HCT116 (cell line): Measurements from ENCODE around the gene CYP4F2. TPM values are rescaled to one million over a fixed set of nuclear protein-coding genes. Genes with fewer than 3 reads are reported as not detected.

Source experiments
- ATAC-seq: fragments of 200-7000 bp; cut with Tn5 transposase; 2 replicates; pipeline ENCODE4 v1.9.1; 2020; ENCODE audit warnings: mild to moderate bottlenecking, moderate library complexity
- BruUV-seq: library from RNA; stranded (reverse); fragments of 400-500 nt; replicated peaks from 2 replicates; lab custom pipeline; 2021; lab: Mats Ljungman, UMichigan
- CTCF ChIA-PET: fragments of 300-600 bp; sonication (Branson Sonifier 250); formaldehyde crosslinking; loops from one replicate; lab custom pipeline; 2021; ENCODE audit warnings: antibody characterized with exemption; lab: Charles Lee
- POLR2A ChIA-PET: fragments of 300-600, 350-600 bp; sonication (Branson Sonifier 250); formaldehyde crosslinking; loops from one replicate; lab custom pipeline; 2021; ENCODE audit warnings: antibody characterized with exemption; lab: Charles Lee
- RAD21 ChIA-PET, 2 experiments: fragments of 300-600 bp; sonication (Branson Sonifier 250); formaldehyde crosslinking; loops; one replicate each; lab custom pipeline; 2023; ENCODE audit warnings: low total read pairs in 2 of 2; ENCODE audit not compliant: uncharacterized antibody in 2 of 2, unreplicated experiment in 2 of 2, low non-redundant PET in 1 of 2; lab: Charles Lee
- DNase-seq: peaks from one replicate; pipeline ENCODE4 v3.0.0-alpha.2; 2010; ENCODE audit warnings: low read depth, low spot score
- H2AFZ ChIP-seq: fragments of 200-600 bp; shearing (Covaris generic), sonication (generic); 2 replicates; pipeline ENCODE4 v1.6.1; 2017; ENCODE audit warnings: low read depth, mixed run types, mixed read lengths, antibody characterized with exemption, low read length; ENCODE audit not compliant: poor library complexity, severe bottlenecking
- H3K27ac ChIP-seq: 2 replicates; pipeline ENCODE4 v1.5.1; 2012; ENCODE audit warnings: low read depth, low read length
- H3K27me3 ChIP-seq: fragments of 200-600 bp; sonication (generic); 2 replicates; pipeline ENCODE4 v1.6.1; 2016; ENCODE audit warnings: mixed run types, low read length, mixed read lengths; ENCODE audit not compliant: insufficient read depth
- H3K36me3 ChIP-seq, 2 experiments: fragments of 200-500 bp in 1 of 2; fragments of 200-600 bp in 1 of 2; sonication (Bioruptor generic) in 1 of 2; sonication (generic) in 1 of 2; 2 replicates each; pipeline versions ENCODE4 v1.5.1 to v1.6.1; 2014 to 2016; ENCODE audit warnings: low read length in 2 of 2, inconsistent platforms in 1 of 2, mixed read lengths in 1 of 2, mixed run types in 1 of 2; ENCODE audit not compliant: insufficient read depth in 2 of 2, control insufficient read depth in 1 of 2
- H3K4me1 ChIP-seq, 2 experiments: fragments of 200-600 bp in 1 of 2; sonication (generic) in 1 of 2; 2 replicates each; pipeline versions ENCODE4 v1.5.1 to v1.6.1; 2012 to 2017; ENCODE audit warnings: low read length in 2 of 2, inconsistent platforms in 1 of 2, mild to moderate bottlenecking in 1 of 2, mixed read lengths in 1 of 2, mixed run types in 1 of 2, moderate library complexity in 1 of 2; ENCODE audit not compliant: insufficient read depth in 2 of 2, control insufficient read depth in 1 of 2
- H3K4me2 ChIP-seq: fragments of 200-600 bp; sonication (generic); 2 replicates; pipeline ENCODE4 v1.6.1; 2017; ENCODE audit warnings: mixed run types, low read length, mixed read lengths
- H3K4me3 ChIP-seq, 2 experiments: fragments of 200-600 bp in 1 of 2; sonication (generic) in 1 of 2; replicated peaks in 1 of 2; 2 replicates each; pipeline ENCODE4 v1.5.1; 2011 to 2016; ENCODE audit warnings: low read length in 2 of 2, control low read depth in 1 of 2, low read depth in 1 of 2, mild to moderate bottlenecking in 1 of 2, mixed read lengths in 1 of 2, mixed run types in 1 of 2
- H3K79me2 ChIP-seq: fragments of 200-600 bp; sonication (generic); 2 replicates; pipeline ENCODE4 v1.6.1; 2017; ENCODE audit warnings: mild to moderate bottlenecking, mixed run types, low read length, moderate library complexity, mixed read lengths; ENCODE audit not compliant: insufficient read depth
- H3K9ac ChIP-seq: fragments of 200-600 bp; sonication (generic); 2 replicates; pipeline ENCODE4 v1.6.1; 2016; ENCODE audit warnings: low read length, mixed read lengths
- H3K9me2 ChIP-seq: fragments of 200-600 bp; sonication (generic), shearing (Covaris generic); 2 replicates; pipeline ENCODE4 v1.6.1; 2017; ENCODE audit warnings: mixed run types, mild to moderate bottlenecking, moderate library complexity; ENCODE audit not compliant: insufficient read depth
- H3K9me3 ChIP-seq, 2 experiments: fragments of 200-500 bp in 1 of 2; fragments of 200-600 bp in 1 of 2; sonication (Bioruptor generic) in 1 of 2; sonication (generic) in 1 of 2; 2 replicates each; pipeline ENCODE4 v1.6.1; 2014 to 2017; ENCODE audit warnings: low read length in 2 of 2, mixed read lengths in 2 of 2, inconsistent platforms in 1 of 2, low read depth in 1 of 2, mild to moderate bottlenecking in 1 of 2, mixed run types in 1 of 2, moderate library complexity in 1 of 2; ENCODE audit not compliant: control insufficient read depth in 1 of 2, insufficient read depth in 1 of 2
- H4K20me1 ChIP-seq: fragments of 200-600 bp; sonication (generic), shearing (Covaris generic); 2 replicates; pipeline ENCODE4 v1.6.1; 2017; ENCODE audit warnings: mixed run types, mild to moderate bottlenecking, moderate library complexity; ENCODE audit not compliant: insufficient read depth
- ATF3 ChIP-seq: IDR thresholded peaks from 2 replicates; pipeline ENCODE4 v1.6.1; 2012
- CBX3 ChIP-seq: IDR thresholded peaks from 2 replicates; pipeline ENCODE4 v1.6.1; 2012; ENCODE audit warnings: low read depth
- CEBPB ChIP-seq: IDR thresholded peaks from 2 replicates; pipeline ENCODE4 v1.6.1; 2012; ENCODE audit warnings: low read depth
- CTCF ChIP-seq, 3 experiments: fragments of 200-600 bp in 1 of 3; sonication (generic) in 1 of 3; IDR thresholded peaks in 2 of 3; conservative IDR thresholded peaks in 1 of 3; 2 replicates each; pipeline ENCODE4 v1.5.1; 2012 to 2017; ENCODE audit warnings: low read depth in 2 of 3, low read length in 2 of 3, antibody characterized with exemption in 1 of 3, borderline replicate concordance in 1 of 3, control low read depth in 1 of 3, mild to moderate bottlenecking in 1 of 3, mixed read lengths in 1 of 3, mixed run types in 1 of 3, moderate library complexity in 1 of 3; ENCODE audit not compliant: insufficient read depth in 1 of 3
- EGR1 ChIP-seq: IDR thresholded peaks from 2 replicates; pipeline ENCODE4 v1.6.1; 2012; ENCODE audit warnings: low read depth
- ELF1 ChIP-seq: IDR thresholded peaks from 2 replicates; pipeline ENCODE4 v1.6.1; 2012; ENCODE audit warnings: low read depth, borderline replicate concordance
- EZH2 ChIP-seq: fragments of 200-600 bp; sonication (generic); IDR thresholded peaks from 2 replicates; pipeline ENCODE4 v1.6.1; 2017; ENCODE audit warnings: antibody characterized with exemption, mixed run types
- FOSL1 ChIP-seq: IDR thresholded peaks from 2 replicates; pipeline ENCODE4 v1.6.1; 2012; ENCODE audit warnings: low read depth
- JUND ChIP-seq: IDR thresholded peaks from 2 replicates; pipeline ENCODE4 v1.6.1; 2012
- MAX ChIP-seq: IDR thresholded peaks from 2 replicates; pipeline ENCODE4 v1.6.1; 2012
- POLR2A ChIP-seq: IDR thresholded peaks from 2 replicates; pipeline ENCODE4 v1.7.0; 2011; ENCODE audit warnings: borderline replicate concordance; ENCODE audit not compliant: insufficient read depth, insufficient read length; ENCODE audit errors: extremely low read depth
- RAD21 ChIP-seq: IDR thresholded peaks from 2 replicates; pipeline ENCODE4 v1.6.1; 2012; ENCODE audit warnings: low read depth, mild to moderate bottlenecking
- SIN3A ChIP-seq: IDR thresholded peaks from 2 replicates; pipeline ENCODE4 v1.6.1; 2012; ENCODE audit warnings: low read depth
- SP1 ChIP-seq: IDR thresholded peaks from 2 replicates; pipeline ENCODE4 v1.6.1; 2012; ENCODE audit warnings: low read depth
- SRF ChIP-seq: IDR thresholded peaks from 2 replicates; pipeline ENCODE4 v1.6.1; 2012; ENCODE audit warnings: low read depth
- TCF7L2 ChIP-seq: IDR thresholded peaks from 2 replicates; pipeline ENCODE4 v1.7.0; 2011; ENCODE audit warnings: borderline replicate concordance, inconsistent platforms; ENCODE audit not compliant: insufficient read depth, insufficient read length; ENCODE audit errors: extremely low read depth
- YY1 ChIP-seq: IDR thresholded peaks from 2 replicates; pipeline ENCODE4 v1.6.1; 2011; ENCODE audit warnings: low read length, low read depth, moderate library complexity, mild to moderate bottlenecking; ENCODE audit not compliant: insufficient replicate concordance; ENCODE audit errors: extremely low read depth
- ZBTB33 ChIP-seq: IDR thresholded peaks from 2 replicates; pipeline ENCODE4 v1.6.1; 2011; ENCODE audit warnings: mild to moderate bottlenecking, low read length, moderate library complexity; ENCODE audit not compliant: insufficient replicate concordance; ENCODE audit errors: extremely low read depth
- ZFX ChIP-seq: fragments of 450-650 bp; IDR thresholded peaks from 2 replicates; pipeline ENCODE4 v1.6.1; 2017
- intact Hi-C: fragments of 100-400 bp; cut with micrococcal nuclease; formaldehyde crosslinking; loops from 2 replicates; pipeline ENCODE4 v1.10.0; 2022
- total RNA-seq: library from RNA; stranded (reverse); gene quantifications from one replicate; pipeline ENCODE4 v1.2.1, GENCODE V29; 2021; ENCODE audit not compliant: unreplicated experiment

The CYP4F2 gene
- total RNA-seq, 1 experiment from 2014 or later = 1.1 TPM

GRCh38 chr19:15894359-15894758, 3.5 kb downstream of the CYP4F2 start (continued):
- TF ChIP-seq ATF3 = no peak
- TF ChIP-seq ZFX = no peak
- TF ChIP-seq POLR2A = no peak
- no peak for TF ChIP-seq SRF
- TF ChIP-seq CEBPB = no peak
- no peak for TF ChIP-seq EZH2
- no peak for TF ChIP-seq JUND
- no peak for TF ChIP-seq TCF7L2

GRCh38 chr19:15893477-15893876, 4.4 kb downstream of the CYP4F2 start:
- H3K79me2 ChIP-seq = no peaks in the 10 kb centered on the region
- POLR2A ChIA-PET = no interaction called here
- no TSS peak for BruUV-seq
- TF ChIP-seq EZH2 (no peak), POLR2A (no peak), ZBTB33 (no peak), SP1 (no peak), TCF7L2 (no peak), CEBPB (no peak), SIN3A (no peak), FOSL1 (no peak), RAD21 (no peak), YY1 (no peak), EGR1 (no peak), CBX3 (no peak), ELF1 (no peak), ATF3 (no peak), CTCF (IDR thresholded peaks at IDR 0.05 in 2 of 3, conservative IDR thresholded peaks at IDR 0.05 in 1 of 3; ENCODE audit: borderline replicate concordance in 1 of 3, insufficient read depth in 1 of 3, low read depth in 2 of 3, low read length in 2 of 3) (no peak), MAX (no peak), ZFX (no peak), JUND (no peak)
- TF ChIP-seq, all 23 proteins: peak for 0
- ATAC-seq (no peak), DNase-seq (no peak)
- no peaks in the 10 kb centered on the region for H3K36me3 ChIP-seq
- no peaks in the 10 kb centered on the region for H3K9me3 ChIP-seq
- no peaks in the 10 kb centered on the region for H3K27me3 ChIP-seq
- no peaks in the 10 kb centered on the region for H4K20me1 ChIP-seq
- no peak overlapping the region for H2AFZ ChIP-seq
- no peak overlapping the region for H3K4me3 ChIP-seq
- 0 out of 4 replicates have a peak, but pooled peaks cover 0 to 4% of the 10 kb centered on the region in 2 experiments for H3K4me1 ChIP-seq
- no peak overlapping the region for H3K27ac ChIP-seq
- ChIA-PET RAD21 (no interaction called here), CTCF (no interaction called here)
- H3K4me2 ChIP-seq = no peak overlapping the region
- H3K9me2 ChIP-seq = no peaks in the 10 kb centered on the region
- no peak overlapping the region for H3K9ac ChIP-seq
- intact Hi-C loops = no loop called here
